ENCODE data around the gene ARMC12.

GRCh38 chr6:35794536-35795452, 58.0 kb downstream of the ARMC12 start:
- TF ChIP-seq CTCF (IDR thresholded peaks at IDR 0.05; ENCODE audit: extremely low read depth in 1 of 2, insufficient read depth in 1 of 2, low read depth in 1 of 2, low read length in 2 of 2) (no peak), POLR2AphosphoS5 (IDR thresholded peaks at IDR 0.05; ENCODE audit: insufficient read depth, low read depth, low read length) (no peak), EZH2 (IDR thresholded peaks at IDR 0.05; ENCODE audit: borderline replicate concordance, low read depth, low read length, severe bottlenecking) (no peak), POLR2A (IDR thresholded peaks at IDR 0.05; ENCODE audit: low read depth, low read length) (no peak), MYC (IDR thresholded peaks at IDR 0.05; ENCODE audit: low read depth, low read length) (no peak), FOS (IDR thresholded peaks at IDR 0.05; ENCODE audit: borderline replicate concordance, insufficient read depth, low read length) (no peak), MAX (IDR thresholded peaks at IDR 0.05; ENCODE audit: insufficient read depth, insufficient read length) (no peak), JUN (IDR thresholded peaks at IDR 0.05; ENCODE audit: borderline replicate concordance, insufficient read depth, insufficient read length, low read depth) (no peak)

Data from endothelial cell of umbilical vein (primary cell).